Lung microvascular endothelial cell (primary cell): ENCODE results near the gene TOR2A. TPM values are rescaled to one million over a fixed set of nuclear protein-coding genes. Genes with fewer than 3 reads are reported as not detected.

ENCODE experiments used
- DNase-seq, 2 donors: peaks; one replicate each; pipeline versions ENCODE4 v3.0.0 to v3.0.0-alpha.2; 2010; ENCODE audit warnings: low read depth in 2 of 2
- total RNA-seq: library from RNA; depleted of rRNA; stranded (reverse); fragments of >200 nt; gene quantifications from 2 replicates; pipeline ENCODE4 v1.2.1, GENCODE V29; 2014

Gene TOR2A
- total RNA-seq, 1 donor from 2014 or later: 4.8 TPM

DNA sequence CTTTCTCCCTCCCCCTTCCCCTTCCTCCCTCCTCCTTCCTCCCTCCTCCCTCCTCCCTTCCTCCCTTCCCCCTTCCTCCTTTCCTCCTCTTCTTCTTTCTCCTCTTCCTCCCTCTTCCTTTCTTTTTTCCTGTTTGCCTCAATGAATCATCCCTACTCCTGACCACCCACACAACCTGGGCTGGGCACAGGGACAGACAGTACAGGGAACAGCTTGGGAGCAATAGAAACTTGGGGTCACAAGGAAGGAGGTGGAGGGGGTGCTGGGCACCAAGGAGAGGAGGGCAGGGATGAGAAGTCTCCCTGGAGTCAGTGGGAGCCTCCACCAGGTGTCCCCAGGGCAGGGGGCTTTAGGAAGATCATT, 14.2 kb downstream of the TOR2A start:
- no peak for DNase-seq

DNA sequence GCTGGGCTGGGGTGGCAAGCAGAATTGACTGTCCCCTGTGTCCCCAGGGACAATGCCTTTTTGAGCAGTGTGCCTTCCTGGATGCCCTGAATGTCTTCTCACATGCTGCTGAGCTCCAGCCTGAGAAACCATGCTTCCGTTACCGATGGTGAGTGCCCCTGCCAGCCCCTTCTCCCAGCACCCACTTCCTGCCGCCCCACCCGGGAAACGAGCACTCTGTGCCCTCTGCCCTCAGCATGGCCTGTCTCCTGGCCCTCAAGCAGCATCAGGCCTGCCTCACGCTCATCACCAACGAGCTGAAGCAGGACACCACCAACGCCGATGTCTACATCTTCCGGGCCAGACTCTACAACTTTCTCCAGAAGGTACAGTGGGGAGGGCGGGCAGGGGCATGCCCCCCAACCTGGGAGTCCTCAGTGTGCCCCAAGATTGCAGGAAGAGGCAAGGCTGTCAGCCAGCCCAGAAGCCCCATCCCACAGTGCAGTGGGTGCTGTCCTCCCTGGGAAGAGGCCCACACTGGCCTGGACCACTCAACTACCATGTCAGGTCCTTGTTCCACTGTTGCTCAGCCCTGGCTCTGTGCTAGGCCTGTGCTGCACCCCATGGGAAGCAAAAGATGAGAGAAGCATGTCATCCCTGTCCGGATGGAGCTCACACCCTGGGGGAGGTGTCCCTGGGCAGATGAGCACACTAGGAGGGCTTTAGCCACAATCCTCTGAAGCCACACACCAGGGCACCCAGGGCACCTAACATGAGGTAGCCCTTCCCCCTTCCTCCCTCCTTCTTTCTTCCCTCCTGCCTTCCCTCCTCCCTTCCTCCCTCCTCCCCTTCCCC, 14.8 kb downstream of the TOR2A start:
- DNase-seq: no peak

DNA sequence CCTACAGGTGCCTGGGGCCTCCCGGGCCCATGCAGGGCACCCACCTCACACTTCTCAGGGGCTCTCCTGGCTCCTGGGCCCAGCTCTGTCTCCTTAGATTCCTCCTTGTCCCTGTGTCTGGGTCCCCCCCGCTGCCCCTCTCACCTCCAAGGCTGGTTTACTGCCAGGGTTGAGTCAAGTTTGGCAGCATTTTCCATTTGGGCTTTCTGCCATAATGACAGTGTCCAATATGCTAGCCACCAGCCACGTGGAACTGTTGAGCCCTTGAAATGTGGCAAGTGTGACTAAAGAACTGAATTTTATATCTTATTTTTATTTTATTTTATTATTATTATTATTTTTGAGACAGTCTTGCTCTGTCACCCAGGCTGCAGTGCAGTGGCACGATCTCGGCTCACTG, 17.3 kb downstream of the TOR2A start:
- DNase-seq: no peak

DNA sequence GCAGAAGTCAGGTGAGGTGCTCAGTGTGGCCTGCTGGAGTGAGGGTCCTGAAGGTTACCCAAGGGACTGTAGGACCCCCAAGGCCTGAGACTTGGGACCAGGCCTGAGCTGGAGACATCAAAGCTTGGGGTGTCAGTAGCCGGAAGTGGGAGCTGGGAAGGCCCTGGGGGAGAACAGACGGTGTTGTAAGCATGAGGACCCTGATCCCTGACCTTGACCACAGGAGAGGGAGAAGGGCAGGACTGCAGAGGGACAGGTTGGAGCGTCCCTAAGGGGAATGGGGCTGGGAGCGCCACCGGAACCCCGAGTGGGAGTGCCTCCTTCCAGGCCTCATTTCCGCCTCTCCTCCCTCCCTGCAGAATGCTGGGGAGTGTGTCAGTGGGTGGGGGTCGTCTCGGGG, 18.7 kb downstream of the TOR2A start:
- DNase-seq: no peak

DNA sequence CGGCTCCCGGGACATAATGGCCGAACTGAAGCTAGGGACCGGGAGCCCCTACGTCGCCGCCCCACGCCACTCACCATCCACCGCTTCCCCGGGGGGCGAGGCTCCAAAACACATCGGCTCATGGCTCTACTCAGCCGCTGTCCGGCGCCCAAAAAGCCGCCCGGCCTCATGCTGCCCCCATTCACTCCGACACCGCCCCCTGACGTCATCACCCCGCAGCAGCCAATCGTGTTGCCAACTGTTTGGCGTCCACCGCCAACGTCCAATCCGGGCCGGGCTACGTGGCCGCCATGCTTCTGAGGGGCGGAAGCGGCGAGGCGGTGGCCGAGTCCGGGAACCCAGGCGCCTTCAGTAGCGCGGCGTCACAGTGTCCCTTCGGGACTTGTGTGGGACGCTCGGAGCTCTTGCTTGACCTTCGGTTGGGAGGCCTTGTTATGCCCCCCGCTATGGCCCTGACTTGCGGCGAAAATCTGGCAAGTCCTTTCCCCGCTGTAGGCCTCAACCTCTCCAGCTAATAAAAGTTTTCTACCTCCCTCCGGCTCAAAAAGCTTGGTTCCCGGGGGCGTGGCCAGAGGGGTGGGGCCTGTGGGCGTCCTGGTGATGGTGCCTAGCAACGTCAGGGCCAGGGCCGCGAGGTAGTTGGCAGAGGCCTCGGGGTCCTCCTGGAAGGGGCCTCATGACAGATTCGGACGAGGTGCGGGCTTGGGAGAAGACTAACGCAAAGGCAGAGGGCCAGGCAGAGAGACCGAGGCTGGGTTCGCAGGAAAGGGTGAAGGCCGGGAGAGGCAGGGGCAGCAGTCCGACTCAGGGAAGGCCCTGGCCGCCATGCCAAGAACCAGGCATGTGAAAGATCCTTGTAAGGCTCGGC, 19.4 kb downstream of the TOR2A start, which contains the start of the genes PTRH1 and TTC16:
Gene PTRH1, minus strand, starts transcription at position 194 of the 868 bp plus-strand sequence. Its CDS starts 24 bp downstream, at position 170.
Gene TTC16, plus strand, starts transcription at position 610 of the 868 bp plus-strand sequence. Its CDS starts 67 bp downstream, at position 677.
- peak; percentile 96 to 97 for DNase-seq

DNA sequence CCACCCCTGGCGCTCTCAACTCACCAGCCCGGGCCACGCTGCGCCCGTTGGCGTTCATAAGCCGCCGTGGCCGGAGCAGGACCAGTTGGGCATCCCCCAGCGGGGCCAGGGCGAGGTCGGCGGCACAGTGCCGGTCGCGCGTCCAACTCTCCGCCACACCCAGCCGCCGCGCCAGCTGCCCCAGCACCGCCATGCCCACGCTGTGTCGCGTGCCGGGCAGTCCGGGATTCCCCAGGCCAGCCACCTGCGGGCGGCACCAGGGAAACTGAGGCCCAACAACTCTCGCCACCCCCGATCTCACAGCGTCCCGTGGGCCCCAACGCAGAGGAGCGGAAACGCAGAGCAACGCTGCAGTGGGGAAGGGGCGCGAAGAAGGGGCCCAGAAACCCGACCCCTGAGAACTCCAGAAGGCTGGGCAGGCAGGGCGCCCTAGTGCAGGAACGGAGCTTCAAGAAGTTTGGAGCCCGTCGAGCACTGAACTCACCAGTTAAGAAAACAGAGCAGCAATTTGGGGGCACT, 20.1 kb downstream of the TOR2A start:
- peak; percentile 22 to 26 for DNase-seq

DNA sequence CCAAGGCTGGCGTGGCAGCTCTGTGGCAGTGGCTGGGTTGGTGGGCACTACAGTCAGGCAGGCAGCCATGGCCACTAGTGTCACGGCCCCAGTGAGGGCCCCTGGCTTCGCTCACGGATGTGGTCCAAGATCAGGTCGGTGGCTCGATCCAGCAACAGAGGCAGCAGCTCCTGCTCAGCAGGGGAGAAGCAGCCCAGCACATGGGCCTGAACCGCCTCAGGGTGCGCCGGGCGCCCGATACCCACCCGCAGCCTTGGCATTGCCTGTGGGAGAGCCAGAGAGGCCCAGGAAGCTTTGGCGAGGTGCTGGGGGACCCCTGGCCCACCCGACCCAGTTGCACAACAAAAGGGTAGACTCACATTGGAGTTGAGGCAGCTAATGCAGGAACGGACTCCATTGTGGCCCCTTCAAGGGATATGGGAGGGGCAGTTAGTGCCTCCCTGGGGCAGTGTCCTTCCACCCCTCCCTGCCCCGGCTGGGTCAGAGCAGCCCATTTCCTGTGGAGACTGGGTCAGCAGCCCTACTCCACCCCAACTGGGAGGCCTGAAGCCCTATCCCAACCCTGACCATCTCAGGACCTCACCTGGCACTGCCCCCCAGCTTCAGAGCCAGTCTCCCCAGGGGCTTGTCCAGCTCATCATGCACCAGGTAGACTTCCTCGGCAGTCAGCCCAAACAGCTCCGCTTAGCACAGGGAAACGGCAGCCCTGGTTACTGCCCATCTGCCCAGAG, 20.9 kb downstream of the TOR2A start:
- peak in 1 of 2 donors; percentile 20 for DNase-seq

DNA sequence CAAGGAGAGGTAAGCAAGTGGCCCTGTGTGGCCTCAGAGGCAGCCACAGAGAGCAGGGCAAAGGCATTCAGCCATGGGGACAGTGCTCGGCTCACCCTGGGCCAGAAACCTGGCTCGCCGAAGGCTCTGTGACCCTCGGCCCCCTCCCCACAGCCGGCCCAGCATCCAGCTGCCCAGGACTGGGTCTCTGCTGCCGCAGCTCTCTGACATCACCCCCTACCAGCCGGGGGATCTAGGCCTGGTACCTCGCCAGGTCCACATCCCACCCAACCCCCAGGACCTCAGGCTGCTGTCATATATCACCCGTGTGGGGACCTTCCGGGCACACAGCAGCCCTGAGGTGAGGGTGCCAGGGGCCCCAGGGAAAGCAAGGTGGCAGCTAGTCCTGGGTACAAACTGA, 22.2 kb downstream of the TOR2A start:
- DNase-seq: no peak

DNA sequence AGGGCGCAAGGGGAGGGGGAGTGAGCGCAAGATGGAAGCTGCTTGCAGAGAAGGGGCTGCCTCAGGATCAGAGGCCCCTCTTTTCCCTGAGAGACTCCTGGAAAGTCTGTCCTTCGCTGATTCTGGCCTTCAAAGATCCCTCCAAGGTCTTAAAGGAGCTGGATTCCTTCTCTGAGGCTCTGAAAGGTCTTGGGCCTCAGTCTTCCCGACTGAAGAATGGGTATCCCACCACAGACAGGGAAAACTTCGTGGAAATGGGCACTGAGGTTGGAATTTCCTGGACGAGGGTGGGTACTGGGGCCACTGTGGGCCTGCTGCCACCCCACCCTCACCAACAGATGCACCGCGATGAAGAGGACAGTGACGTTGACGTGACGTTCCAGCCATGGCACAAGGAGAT, 22.7 kb downstream of the TOR2A start:
- no peak for DNase-seq

DNA sequence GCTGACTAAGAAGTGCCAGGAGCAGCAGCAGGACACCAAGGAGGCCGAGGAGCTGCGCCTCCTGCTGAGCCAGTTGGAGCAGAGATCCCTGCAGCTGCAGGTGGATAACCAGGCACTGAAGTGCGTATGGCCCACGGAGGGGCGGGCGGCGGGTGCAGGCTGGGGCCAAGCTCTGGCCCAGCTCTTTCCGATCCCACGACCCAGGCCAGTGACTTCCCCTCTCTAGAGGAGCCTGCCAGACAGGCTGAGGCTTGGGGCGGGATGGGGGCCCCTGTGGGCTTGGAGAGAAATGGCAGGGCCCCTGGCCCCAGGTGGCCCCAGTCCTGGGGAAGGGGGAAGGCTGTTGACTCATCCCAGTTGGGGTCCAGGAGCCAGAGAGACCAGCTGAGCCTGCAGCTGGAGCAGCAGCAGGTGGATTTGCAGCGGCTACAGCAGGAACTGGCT, 23.2 kb downstream of the TOR2A start:
- no peak for DNase-seq

DNA sequence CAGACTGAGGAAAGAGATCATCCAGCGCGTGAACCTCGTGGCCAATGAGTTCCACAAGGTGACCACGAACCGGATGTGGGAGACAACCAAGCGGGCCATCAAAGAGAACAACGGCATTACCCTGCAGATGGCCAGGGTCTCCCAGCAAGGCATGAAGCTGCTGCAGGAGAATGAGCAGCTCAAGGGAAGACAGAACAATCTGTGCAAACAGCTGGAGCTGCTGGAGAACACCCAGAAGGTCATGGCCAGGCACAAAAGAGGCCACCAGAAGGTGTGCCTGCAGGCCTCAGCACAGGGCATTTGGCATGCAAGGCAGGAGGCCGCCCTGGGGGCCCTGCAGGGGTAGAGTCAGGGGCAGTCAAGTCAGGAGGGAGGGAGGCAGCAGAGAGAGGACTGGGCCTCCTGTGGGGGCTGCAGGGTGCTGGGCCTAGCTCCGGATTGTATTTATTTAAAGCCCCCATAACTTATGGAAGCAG, 23.8 kb downstream of the TOR2A start:
- no peak for DNase-seq

DNA sequence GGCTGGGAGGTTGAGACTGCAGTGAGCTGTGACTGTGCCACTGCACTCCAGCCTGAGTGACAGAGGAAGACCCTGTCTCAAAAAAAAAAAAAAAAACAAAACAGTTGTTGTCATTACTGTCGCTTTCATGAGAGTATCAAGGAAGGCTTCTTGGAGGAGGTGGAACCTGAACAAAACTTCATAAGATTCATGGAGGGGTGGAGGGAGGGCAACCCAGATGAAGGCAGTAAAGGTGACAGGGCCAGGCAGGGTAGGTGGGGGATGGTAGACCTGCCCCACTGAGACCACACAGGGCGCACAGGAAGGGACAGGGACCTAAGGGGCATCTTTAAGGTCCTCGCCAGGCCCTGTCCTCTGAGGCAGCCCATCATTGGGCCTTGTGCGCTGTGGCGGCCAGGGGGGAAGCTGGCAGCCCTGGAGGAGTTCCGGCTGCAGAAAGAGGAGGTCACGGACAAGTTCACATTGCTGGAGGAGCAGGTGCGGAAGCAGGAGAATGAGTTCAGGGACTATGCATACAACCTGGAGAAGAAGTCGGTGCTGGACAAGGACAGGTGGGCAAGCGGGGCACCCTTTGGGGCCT, 24.8 kb downstream of the TOR2A start:
- no peak for DNase-seq

DNA sequence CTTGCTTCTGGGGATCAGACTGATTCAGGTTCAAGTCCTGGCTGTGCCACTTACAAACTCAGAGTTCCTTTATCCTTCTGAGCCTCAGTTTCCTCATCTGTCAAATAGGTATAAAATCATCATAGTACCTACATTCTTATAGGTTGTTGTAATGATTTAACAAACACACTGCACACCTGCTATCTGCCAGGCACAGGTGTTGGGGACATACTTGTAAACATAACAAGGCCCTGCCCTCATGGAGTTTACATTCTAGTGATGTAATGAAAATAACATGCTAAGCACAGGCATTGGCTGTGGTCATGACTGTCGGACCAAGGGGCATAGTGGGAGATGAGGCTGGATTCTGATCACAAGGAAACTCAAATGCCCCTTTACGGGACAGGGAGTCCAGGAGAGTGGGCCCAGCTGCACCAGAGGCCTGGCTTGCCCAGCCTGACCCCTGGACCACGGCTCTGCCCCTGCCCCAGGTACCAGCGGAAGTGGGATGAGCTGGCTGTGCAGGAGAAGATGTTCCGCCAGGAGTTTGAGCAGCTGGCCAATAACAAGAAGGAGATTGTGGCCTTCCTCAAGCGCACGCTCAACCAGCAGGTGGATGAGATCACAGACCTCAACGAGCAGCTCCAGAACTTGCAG, 26.0 kb downstream of the TOR2A start:
- DNase-seq: no peak

DNA sequence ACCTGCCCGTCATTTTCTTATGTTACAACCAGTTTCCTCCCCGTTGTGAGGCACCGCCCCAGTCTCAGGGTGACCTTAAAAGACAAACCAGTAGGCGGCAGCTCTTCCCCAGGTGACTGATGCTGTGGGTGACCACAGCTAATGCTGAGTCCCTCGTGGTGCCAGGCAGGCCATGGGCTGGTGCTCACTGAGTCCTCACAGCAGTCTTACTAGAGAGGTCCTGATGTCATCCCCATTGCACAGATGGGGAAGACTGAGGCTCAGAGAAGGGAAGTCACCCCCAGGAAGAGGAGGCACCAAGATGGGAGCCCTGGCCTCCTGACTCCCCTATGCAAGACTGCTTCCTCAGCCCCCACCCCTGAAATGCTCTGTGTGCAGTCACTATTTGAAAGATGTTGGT, 27.3 kb downstream of the TOR2A start:
- no peak for DNase-seq

DNA sequence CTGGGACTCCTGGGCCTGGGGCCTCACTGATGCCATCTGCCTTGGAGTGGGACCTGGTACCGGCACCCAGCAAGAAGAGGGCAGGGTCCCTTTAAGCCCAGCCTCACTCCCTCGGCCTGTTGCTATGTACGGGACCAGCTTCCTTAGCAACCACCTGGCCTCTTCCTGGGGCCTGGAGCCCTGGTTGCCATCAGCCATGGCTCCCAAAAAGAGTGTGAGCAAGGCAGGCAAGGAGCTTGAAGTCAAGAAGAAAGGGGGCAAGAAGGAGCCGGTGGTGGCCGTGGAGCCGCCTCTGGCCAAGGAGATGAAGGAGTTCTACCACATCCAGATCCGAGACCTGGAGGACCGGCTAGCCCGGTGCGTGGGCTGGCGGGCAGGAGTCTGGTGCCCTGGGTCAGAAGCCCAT, 28.3 kb downstream of the TOR2A start, which contains the start of gene CFAP157:
Gene CFAP157, plus strand, starts transcription at position 153 of the 406 bp plus-strand sequence. Its CDS starts 44 bp downstream, at position 197.
- peak in 1 of 2 donors; percentile 45 for DNase-seq

DNA sequence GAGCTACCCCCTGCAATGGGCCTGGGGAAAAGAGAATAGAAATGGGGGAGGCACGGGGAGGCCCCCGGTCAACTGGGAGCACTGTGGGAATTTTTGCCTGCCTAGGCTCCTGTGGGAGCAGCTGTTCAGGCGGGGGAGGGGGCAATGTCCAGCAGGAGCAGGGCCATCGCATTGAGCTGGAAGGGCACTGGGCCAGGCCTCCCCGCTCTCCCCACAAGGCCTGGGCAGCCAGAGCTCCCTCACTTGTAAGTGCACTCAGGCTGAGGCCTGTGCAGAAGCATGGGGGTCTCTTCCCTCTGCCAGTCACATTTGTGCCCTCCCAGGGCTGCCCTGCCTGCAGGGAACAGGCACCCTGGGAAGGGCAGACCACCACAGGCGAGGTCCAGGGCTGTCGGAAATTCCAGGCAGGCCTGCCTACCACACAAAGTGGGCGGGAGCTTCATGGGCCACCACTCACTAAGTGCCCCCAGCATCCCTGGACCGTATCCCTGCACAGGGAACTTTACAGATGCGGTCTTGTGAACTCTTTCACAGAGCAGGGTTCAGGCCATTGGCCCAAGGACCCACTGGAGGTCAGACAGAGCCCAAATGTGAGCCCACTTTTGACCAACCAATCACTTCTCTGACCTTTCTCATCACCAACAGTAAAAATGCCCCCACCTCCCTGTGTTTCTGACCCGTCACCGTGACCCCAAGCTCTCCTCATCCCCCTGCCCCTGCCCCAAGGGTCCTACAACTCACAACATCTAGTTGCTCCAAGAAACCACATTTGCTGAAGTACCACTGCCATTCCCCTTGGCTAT, 29.3 kb downstream of the TOR2A start:
- no peak for DNase-seq

DNA sequence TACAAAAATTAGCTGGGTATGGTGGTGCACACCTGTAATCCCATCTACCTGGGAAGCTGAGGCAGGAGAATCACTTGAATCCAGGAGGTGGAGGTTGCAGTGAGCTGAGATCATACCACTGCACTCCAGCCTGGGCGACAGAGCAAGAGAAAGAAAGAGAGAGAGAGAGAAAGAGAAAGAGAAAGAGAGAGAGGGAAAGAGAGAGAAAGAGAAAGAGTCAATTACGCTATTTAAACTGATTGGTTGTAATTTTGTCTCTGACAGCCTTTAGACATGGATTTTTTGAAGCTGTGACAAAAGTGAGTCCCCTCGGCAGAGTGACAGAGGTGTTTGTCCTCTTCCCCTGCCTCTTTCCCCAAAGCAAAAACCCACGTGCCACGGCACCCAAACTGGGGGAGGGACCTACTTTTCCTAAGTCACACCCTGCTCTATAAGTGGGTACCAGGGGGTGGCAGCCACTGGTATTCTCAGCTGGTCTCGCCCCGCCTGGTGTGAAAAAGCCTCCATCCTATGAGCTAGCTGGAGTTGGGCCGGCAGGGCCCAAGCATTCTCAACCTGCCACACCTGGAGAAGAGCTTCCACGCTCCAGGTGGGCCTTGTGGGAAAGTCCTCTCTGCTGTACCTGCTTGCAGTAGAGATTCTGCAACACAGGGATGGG, 31.7 kb downstream of the TOR2A start:
- DNase-seq: no peak

DNA sequence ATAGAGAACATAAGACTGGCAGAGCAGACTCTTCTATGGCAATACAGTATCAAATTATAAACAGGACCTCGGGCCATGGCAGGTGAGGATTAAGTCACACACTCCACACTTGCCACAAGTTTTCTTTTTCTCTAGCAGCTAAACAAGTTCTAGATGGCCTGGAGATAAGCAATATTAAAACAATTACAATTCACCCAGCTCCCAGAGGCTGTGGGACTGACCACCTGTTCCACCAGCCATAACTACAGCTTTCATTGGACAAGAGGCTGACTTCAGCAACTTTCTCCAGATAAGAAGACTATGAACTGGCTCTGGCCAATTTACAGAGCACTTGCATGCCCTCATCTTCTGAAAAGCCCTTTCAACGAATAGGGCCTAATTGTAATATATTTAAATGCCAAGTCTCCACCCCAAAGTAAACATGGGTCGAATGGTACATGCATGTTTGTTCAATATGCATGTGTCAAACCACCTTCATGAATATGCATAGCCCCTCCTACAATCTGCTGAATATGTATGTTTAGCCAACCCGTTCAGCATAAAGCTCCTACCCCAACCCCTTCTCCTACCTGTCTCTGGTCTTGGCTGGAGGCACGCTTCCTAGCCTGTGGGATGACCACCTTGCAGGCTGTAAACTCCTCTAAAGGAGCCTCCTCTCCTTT, 34.4 kb downstream of the TOR2A start:
- no peak for DNase-seq
